Measurements from ENCODE around the gene HEATR5B.
A peak's percentile ranks its signal among the peaks of the same experiment; 100 is the strongest.
"Not testable (repeated sequence)": the region's sequence is repeated elsewhere in the genome, so short reads cannot be mapped to it uniquely, and the experiment has no call there.

The HEATR5B gene

GRCh38 chr2:36976065-36976464 is 108.1 kb downstream of the HEATR5B start:
- no peak for DNase-seq

- no peak for DNase-seq
Observed at GRCh38 chr2:36975306-36975705, 108.9 kb downstream of the HEATR5B start.

- DNase-seq: no peak
Observed at GRCh38 chr2:36973320-36973719, 110.9 kb downstream of the HEATR5B start.

- no peak for DNase-seq
Observed at GRCh38 chr2:36971990-36972389, 112.2 kb downstream of the HEATR5B start.

GRCh38 chr2:36967236-36967876 is 116.8 kb downstream of the HEATR5B start:
- DNase-seq: peak in 2 of 3 experiments; percentile 49 to 71

- DNase-seq: peak; percentile 98 to 99 (median 98)
Observed at GRCh38 chr2:36966370-36967235, 117.6 kb downstream of the HEATR5B start, which contains the start of gene STRN. STRN (minus strand) TSS chr2:36966536; CDS start chr2:36966463, 73 bp downstream.

GRCh38 chr2:36965751-36966369 is 118.3 kb downstream of the HEATR5B start:
- DNase-seq: peak in 2 of 3 experiments; percentile 59 to 87

- DNase-seq: no peak
Observed at GRCh38 chr2:36965206-36965605, 119.0 kb downstream of the HEATR5B start.

- DNase-seq: no peak
Observed at GRCh38 chr2:36964496-36965058, 119.6 kb downstream of the HEATR5B start.

GRCh38 chr2:36963734-36964133 is 120.4 kb downstream of the HEATR5B start:
- no peak for DNase-seq

- DNase-seq: no peak
Observed at GRCh38 chr2:36963106-36963505, 121.1 kb downstream of the HEATR5B start.

GRCh38 chr2:36960773-36961172 is 123.4 kb downstream of the HEATR5B start:
- no peak for DNase-seq

- DNase-seq: peak in 1 of 3 experiments; percentile 10
Observed at GRCh38 chr2:36960005-36960675, 124.0 kb downstream of the HEATR5B start.

- no peak for DNase-seq
Observed at GRCh38 chr2:36954977-36955607, 129.1 kb downstream of the HEATR5B start.

- DNase-seq: no peak
Observed at GRCh38 chr2:36952748-36953197, 131.4 kb downstream of the HEATR5B start.

- DNase-seq: no peak
Observed at GRCh38 chr2:36951574-36951973, 132.6 kb downstream of the HEATR5B start.

- DNase-seq: no peak
Observed at GRCh38 chr2:36951027-36951518, 133.1 kb downstream of the HEATR5B start.

- DNase-seq: no peak
Observed at GRCh38 chr2:36949845-36950244, 134.3 kb downstream of the HEATR5B start.

- not testable (repeated sequence) for DNase-seq
Observed at GRCh38 chr2:36945240-36945639, 138.9 kb downstream of the HEATR5B start.

- no peak for DNase-seq
Observed at GRCh38 chr2:36941867-36942266, 142.3 kb downstream of the HEATR5B start.

- not testable (repeated sequence) for DNase-seq
Observed at GRCh38 chr2:36936526-36936925, 147.6 kb downstream of the HEATR5B start.

- not testable (repeated sequence) for DNase-seq
Observed at GRCh38 chr2:36931688-36932087, 152.5 kb downstream of the HEATR5B start.

Data from NCI-H1417 (cell line).